HG02678 (cell line): ENCODE measurements around the gene ANKRD22.
A peak's percentile ranks its signal among the peaks of the same experiment; 100 is the strongest.
"Not testable (repeated sequence)": the region's sequence is repeated elsewhere in the genome, so short reads cannot be mapped to it uniquely, and the experiment has no call there.

ENCODE experiments used
- ATAC-seq: cut with Tn5 transposase; IDR thresholded peaks from one replicate; pipeline ENCODE4 v1.9.1; 2021; ENCODE audit warnings: mild to moderate bottlenecking, moderate library complexity; ENCODE audit not compliant: unreplicated experiment

Gene ANKRD22

DNA sequence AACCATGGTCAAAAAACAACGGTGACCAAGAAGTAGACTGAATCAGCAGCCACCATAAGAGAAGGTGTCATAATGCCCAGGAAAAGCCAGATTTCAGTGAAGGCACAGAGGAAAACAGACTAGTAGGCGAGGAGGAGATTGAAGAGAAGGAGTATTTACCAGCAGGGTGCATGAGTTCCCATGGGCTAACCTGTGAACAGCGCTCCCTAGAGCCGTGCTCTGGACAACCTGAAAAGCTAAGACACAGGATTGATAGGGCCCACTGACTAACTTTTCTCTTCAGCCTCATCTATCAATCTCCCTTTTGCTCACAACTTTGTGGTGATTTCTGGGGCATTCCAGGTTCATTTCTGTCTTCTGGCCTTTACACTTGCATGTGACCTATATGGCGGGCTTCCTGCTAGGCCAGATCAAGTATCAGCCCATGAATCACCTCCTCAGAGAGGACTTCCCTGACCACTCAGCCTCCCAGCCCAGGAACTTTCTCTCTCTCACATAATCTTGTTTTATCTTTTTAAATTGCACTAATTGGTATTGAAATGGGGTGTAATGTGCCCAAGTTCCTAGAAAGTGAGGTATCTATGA, 12.8 kb downstream of the ANKRD22 start:
- no peak for ATAC-seq

DNA sequence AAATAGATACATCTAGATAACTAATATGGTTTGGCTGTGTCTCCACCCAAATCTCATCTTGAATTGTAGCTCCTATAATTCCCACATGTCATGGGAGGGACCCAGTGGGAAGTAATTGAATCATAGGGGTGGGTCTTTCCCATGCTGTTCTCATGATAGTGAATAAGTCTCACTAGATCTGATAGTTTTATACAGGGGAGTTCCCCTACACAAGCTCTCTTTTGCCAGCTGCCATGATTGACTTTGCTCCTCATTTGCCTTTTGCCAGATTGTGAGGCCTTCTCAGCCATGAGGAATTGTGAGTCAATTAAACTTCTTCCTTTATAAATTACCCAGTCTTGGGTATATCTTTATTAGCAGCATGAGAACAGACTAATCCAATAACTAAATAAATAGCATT, 14.0 kb downstream of the ANKRD22 start:
- not testable (repeated sequence) for ATAC-seq

DNA sequence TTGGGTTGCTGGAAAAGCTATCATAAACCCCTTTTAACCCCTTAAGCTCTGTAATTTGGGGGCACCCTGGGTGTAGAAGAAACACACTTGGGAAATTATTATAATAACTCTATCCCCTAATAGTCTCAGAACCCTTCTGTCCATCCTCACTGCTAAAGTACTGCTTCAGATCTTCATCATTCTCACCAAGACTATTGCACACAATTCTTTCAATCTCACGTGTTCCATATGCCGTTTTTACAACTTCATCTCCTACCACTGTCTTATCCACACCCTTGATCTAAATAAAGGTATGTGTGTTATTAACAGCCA, 15.8 kb downstream of the ANKRD22 start:
- peak; percentile 8 for ATAC-seq

DNA sequence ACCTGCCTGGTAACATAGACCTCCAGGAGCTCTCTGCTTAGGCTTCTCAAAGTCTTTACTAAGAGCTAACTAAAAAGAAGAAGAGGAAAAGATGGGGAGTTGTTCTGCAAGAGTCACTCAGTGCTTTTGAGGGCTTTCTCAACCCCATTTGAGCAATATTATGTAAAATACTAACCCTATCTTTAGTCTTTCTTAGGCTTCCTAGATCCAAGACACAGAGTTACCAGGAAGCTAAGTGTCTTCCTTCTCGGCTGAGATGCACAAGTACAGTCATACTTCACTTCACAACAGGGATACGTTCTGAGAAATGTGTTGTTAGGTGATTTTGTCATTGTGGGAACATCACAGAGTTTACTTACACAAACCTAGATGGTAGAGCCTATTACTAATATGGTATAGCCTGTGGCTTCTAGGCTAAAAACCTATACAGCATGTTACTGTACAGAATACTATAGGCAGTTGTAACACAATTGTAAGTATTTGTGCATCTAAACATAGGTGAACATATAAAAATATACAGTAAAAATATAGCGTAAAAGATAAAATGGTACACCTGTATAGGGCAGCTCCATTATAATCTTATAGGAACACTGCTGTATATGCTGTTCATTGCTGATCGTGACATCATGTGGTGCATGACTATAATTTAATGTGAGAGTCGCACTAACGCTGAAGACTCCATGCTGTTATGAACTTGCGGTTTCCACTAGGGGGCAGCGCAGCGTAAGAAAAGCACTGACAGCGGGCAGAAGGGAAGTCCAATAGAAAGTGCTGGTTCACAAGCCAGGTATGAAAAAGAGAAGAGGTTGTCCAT, 16.3 kb downstream of the ANKRD22 start:
- ATAC-seq = peak; percentile 82

DNA sequence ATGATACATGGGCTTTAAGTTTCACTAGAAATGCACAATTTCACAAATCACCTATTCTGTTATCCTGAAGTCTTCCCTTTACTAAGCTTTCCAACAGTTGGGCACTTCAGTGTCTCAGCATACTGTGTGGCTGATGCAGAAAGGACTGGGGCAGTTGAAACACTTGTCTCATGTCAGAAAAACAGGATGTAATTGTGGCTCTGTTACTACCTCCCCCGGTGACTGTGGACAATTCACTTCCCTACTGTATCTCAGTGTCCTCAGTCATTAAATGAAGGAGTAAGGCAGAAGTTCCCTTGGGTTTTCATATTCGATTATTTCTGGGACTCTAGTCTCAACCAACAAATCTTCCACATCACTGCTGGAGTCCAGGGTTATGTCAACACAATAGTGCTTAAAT, 17.9 kb downstream of the ANKRD22 start:
- no peak for ATAC-seq

DNA sequence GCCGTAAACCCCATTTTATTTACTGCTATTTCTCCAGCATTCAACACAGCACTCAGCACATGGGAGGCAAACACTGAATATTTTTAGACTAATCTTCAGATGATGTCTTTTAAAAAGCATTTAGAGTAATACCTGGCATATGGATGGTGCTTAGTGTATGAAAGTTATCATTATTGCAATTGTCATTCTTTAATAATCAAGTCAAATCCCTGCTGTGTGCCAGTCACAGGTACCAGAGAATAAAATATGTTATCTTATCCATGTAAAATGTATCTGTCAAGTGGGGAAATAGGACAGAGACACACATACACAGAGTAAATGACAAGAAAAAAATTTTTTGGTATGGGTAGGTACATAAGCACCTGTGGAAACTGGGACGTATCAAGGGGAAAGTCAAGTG, 18.5 kb downstream of the ANKRD22 start:
- ATAC-seq = no peak

DNA sequence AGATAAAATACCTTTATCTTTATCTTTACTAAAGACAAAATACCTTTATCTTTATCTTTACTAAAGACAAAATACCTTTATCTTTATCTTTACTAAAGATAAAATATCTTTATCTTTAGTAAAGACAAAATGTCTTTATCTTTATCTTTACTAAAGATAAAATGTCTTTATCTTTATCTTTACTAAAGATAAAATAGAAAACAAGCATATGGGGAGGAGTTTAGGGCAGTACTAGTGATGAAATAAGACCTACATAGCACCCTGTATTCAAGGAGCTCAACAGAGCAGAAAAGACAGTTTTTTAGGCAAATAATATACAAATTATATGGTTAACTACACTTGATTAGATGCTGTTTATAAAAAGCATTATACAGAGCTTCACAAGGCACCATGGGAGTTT, 19.3 kb downstream of the ANKRD22 start:
- ATAC-seq = no peak

DNA sequence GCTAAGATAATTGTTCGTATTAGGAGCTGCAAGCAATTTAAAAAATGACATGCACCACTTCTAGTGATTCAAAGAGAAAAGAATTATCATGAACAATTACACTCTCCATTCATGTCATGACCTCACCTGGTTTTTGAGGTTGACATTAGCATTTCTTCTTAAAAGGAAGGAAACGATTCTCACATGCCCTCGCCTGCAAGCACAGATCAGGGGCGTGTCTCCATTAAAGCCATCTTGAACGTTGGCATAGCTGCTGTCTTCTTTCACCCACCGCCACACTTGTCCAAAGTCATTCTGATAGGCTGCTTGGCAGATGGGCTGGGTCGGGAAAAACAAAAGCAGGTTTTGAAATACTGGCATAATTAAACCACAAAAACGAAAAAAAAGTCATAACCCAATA, 19.9 kb downstream of the ANKRD22 start:
- ATAC-seq = no peak

DNA sequence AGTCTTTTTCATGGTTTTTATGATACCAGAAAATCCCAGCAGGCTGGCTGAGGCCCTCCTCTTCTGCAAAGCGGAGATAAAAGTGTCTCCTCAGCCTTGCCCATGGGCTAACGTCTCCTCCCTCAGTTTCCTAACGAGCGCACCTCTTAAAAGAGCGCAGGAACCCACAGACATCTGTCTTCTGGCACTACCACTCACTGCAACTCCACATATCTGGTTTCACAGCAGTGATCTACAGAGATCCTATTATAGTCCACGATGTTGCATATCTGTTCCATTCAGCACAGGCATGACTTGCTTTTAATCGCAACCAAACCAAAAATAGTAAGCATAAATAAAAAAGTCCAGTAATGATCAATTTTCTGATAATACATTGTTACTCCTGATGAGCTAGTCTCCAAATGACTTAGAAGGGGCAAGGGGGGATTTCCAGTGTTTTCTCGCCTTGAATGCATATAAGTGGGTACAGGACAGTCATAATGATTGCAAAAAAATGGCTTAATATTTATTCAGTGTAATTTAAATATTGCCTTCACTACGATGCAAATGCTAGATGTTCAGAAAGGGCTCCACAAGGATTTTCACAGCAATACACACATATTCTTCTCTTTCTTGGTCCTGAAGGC, 20.9 kb downstream of the ANKRD22 start:
- no peak for ATAC-seq

DNA sequence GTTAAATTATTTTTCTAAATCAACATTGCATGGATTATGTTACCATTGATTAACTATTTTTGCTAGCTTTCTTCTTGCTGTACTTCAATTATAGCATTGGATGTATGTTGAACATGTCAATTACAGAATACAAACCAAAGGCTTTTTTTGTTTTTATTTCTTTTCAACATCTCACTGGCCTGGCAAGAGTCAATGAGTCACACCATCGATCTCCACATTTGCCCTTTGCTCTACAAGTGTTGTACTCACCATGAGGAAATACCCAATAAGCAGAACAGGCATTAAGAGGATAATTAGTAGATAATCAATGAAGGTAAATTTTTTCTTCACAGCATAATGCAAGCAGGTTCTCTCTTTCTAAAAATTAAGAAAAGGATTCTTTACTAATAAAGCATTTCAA, 23.3 kb downstream of the ANKRD22 start:
- no peak for ATAC-seq

DNA sequence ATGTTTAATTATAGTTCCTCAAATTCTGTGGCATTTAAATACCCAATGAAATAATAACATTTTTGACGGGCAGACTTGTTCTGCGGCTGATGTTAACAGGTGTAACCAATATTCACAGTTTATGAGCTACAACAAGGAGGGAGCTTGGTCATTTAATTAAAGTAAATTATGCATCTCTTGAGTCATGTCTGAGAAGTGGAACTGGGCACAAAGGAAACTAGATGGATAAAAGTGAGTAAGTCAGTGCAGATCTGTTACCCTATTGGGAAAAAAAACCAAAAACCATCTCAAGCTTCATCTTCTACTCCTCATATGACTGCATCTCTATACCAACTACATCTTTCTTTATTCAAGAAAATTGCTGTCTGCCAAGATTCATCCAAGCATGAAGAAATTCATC, 24.0 kb downstream of the ANKRD22 start:
- ATAC-seq = no peak

DNA sequence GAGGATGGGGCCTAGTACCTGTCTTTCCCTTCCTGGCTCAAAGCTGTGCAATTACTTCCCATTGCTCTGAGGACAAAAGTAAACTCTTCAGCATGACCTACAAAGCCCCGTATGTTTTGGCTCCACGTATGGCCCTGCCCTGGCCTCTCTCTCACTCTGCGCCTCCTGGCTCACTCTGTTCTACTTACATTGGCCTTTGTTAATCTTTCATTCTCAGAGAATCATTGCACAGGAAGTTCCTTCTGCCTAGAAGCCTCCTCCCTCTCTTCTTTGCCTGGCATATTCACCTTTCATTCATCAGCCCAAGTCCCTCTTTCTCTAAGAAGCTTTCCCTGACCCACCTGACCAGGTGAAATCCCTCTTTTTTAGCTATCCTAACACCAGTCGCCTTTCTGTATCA, 25.3 kb downstream of the ANKRD22 start:
- no peak for ATAC-seq

DNA sequence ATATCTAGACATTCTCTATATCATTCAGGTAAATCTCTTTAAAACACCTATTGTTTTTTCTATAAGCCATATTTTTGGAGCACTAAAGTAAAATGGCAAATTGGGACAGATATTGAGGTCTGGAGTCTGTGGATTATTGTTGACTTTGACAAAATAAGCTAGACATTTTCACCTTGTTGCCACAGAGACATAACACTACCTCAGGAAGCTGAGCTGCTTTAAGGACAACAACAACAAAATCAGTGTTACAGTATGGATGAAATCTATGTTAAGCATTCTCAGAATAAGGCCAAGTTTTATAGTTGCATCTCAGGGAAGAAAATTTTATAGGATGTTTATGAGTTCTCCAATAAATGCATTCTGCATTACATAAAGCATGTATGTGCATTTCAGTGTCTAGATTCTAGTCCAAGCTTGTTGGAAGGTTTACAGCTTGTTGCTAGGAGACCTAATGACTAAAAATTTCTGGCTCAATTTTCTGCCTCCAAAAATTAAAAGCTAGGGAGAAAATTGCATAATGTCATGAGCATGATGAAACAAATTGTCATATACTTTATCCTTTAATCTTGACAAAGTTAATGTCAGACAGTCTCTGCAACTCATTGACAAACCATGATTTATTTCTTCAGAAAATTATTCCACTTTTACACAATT, 30.8 kb downstream of the ANKRD22 start:
- no peak for ATAC-seq

DNA sequence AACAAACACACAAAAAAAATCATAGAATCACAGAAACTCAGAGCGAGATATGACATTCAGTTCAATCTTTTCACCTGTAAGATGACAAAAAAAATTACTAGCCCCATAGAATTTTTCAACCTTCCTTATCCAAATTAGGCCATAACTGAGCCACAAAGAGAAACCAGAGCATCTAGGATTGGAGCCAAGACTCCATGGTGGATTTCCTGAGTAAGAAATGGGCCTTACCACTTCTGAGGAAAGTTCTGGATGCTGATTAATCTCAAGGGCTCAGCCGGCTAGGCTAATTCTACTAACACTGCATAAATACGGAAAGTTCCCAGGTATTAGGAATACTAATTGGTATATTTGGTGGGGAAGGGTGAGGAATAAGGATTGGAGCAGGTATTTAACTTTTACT, 32.4 kb downstream of the ANKRD22 start:
- no peak for ATAC-seq

DNA sequence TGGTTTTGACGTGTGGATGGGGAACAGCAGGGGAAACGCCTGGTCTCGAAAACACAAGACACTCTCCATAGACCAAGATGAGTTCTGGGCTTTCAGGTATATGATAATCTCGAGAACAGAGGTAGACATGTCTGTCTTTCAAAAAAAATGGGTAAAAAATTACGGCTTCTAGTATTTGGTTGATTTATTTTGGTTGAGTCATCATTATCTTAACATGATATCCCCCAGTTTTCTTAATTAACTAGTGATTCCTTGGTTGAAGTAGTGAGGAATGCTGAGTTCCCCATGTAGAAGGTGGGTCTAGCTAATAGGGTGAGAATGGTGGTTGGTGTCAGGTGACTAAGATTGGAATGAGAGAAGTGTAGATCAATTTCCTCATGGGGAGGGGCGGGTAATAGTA, 38.4 kb downstream of the ANKRD22 start:
- ATAC-seq = no peak

DNA sequence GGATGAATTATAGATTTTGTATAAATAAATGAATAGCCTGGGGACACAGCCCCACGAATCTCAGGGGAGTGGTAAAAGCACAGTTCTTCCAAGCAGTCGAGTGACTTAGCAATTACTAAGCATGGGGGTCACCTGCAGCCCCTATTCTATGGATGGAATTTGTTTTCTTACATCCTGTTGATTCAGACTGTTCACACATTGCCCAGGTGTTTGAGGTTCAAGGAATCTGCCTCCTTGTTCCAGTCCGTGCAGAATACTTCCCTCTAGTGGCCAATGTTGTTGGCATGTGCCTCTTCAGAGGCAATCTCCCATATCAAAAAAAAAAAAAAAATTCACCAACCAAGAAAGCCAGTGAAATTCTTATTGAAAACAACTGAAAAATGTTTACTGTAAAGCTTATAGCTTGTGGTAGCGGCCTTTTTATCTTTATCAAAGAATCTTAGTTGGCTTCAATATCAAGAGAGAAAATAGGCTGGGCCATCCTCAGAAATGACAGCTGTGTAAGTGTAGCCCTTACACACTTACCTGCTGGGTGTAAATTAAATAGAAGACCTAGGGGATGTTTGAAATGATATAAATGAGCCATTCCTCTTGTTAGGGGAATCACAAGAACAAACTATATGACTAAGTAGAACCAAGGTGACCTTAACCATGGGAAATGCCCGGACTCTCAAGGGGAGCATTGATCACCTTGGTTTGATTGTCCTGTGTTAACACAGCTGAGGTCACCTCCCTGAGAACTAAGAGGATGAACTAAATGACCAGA, 41.3 kb downstream of the ANKRD22 start:
- no peak for ATAC-seq

DNA sequence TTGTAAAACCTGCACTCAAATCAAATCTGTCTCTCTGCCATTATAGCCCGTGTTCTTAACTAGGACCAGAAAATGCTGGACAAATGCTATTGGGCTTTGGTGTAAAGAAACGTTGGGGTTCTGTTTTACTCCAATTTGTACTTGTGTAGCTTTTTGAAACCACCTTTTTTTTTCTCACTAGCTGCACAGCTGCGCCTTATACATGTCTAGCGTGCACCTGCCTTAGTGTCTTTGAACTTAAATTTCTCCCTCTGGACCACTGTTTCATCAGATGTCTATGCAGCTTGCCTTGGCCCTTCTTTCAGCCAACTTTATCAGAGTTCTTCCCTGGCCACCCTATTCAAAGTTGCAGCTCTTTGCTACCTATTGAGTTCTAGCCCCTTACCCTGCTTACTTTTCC, 42.0 kb downstream of the ANKRD22 start:
- no peak for ATAC-seq

DNA sequence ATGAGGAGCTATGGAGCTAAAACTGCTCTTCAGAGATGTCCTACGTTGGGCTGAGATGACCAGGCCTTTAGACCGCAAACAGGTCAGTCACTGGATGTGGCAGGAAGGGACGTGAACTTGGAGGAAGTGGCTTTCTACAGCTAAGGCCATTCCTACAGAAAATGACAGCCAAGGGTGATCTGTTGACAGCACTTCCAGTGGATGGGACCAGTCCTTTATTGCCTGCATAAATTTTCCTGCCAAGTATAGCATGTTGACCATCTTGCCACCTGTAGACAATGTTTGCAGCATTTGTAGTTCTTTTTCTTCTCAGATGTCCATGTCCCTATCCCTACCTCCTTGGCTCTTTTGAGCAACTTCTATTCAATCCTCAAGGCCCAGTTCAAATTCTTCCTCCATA, 45.7 kb downstream of the ANKRD22 start:
- ATAC-seq = no peak

DNA sequence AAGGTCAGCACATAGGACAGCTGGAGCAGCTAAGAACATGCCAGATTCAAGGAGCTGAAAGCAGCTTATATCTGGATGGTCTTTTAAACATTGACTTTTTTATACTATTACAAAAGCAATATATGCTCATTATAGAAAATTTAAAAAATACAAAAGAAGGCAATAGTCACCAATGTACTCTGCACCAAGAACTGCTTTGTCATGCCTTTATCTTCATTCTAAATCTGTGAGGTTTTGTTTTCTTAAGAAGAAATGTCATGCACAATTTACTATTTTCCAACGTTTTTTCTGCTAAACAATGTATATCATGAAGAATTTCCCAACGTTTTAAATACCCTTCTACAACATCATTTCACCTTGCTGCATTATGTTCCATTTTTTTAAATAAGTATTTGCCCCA, 46.3 kb downstream of the ANKRD22 start:
- no peak for ATAC-seq

DNA sequence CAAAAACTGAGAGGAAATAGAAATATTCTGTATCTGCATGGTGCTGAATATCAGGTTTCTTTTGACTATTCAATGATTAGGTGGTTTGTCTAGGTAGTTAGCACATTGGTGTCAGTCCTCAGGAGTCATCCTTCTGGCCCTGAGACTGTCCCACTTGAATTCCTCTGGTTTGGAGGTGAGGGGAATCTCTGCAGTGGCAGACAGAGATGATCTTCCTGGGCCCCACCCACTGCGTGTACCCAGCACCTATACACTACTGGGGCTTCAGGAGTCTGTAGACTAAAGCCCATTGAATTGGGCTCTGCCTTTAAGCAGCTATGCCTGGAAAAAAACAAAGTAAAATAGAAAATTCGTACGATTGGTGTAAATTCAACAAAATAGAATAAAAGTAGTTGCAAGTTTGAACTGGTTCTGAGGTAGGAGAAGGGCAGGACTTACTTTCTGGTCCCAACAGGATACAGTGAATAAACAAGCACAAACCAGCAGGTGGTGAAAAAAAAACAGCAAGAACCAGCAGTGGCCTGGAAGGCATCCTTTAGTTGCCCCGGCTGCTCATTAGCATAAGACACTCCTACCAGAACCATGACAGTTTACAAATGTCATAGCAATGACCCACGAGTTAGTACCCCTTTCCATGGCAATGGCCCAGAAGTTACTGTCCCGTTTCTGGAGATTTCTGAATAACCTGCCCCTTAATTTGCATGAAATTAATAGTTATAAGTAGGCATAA, 47.4 kb downstream of the ANKRD22 start:
- ATAC-seq = no peak

DNA sequence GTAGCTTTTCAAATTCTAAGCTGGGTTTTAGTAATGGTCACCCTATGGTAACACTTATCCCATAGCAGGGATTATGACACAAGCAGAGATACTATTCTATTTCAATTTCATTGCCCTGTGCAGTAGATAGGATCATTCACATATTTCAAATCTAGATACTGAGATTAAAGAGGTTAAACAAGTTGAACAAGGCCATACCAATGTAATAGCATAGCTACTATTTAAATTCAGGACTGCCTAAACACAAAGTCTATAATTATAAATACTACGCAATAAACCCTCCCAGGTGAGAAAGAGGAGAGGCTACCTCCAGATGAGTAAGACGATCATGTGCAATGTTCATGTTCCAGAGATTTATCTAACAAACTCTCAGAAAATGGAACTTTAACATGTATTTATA, 48.0 kb downstream of the ANKRD22 start:
- ATAC-seq = no peak
